GM19240 (cell line): ENCODE results near the gene DHRS7B.
"Not testable (repeated sequence)": the region's sequence is repeated elsewhere in the genome, so short reads cannot be mapped to it uniquely, and the experiment has no call there.

Experiments
- DNase-seq: peaks from one replicate; pipeline ENCODE4 v3.0.0; 2011; ENCODE audit warnings: low spot score; ENCODE audit not compliant: insufficient read length

The DHRS7B gene

DNA sequence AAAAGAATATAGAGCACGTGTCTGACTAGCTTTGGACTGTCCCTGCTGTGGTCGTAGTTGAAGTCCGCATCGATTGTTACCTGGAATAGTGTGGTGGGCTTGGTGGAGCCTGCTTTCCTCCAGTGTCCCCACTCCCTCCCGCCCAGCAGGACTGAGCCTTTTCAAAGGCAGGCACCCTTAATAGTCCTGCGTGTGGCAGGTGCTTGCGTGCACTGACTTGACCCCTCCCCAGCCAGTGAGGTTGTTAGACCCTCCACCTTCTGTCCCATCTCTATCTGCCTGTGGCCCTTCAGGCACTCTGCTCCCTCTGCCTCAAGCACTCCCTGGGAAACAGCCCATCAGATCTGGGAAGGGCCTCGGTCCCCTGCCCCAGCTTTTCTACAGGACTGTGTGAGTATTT, 50.6 kb downstream of the DHRS7B start:
- no peak for DNase-seq

DNA sequence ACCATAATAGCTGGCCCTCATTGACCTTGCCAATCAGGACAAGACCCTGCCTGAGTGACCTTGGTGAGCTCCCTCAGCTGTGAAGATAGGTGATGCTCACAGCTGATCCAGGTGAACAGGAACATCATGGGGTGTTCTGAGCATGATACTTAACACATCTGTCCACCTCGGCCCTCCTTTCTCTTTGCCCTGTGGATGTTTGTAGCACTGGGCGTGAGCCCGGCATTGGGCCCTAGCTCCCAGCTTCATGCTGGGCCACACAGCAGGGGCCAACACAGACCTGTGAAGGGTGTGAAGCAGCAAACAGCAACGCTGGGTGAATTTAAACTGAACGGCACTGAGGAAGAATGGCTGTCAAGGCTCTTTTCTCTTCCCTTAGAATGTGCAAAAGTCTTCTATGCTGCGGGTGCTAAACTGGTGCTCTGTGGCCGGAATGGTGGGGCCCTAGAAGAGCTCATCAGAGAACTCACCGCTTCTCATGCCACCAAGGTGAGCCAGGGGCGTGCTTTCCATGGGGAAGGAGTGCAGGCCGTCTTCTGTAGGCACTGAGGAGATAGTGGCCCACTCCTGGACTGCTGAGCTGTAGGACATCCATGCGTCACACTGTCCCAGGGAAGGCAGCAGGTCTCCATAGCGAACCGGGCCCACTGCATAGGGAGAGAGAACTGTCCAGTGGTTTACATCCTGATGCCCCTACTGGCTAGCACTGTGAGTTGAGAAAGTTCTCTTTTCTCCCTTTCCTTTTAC, 51.3 kb downstream of the DHRS7B start:
- no peak for DNase-seq

- no peak for DNase-seq
These were observed 56.7 kb downstream of the DHRS7B start for GRCh38 chr17:21183468-21183867.

DNA sequence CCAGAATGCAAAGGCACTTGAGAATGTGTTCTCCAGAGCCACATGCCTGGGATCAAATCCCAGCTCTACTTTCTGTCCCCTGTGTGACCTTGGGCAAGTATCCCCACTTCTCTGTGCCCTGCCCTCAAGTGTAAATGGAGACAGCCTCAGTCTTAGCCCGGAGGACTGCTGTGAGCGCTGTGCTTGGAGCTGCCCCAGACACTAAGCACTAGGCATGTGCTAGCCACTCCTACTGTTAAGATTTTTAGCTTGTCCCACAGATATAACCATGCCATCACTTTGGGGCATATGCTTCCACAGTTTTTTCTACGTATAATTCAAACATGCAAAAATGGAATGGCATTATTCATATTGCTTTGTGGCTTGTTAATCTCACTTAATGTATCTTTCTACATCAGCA, 57.8 kb downstream of the DHRS7B start:
- DNase-seq, result no peak

DNA sequence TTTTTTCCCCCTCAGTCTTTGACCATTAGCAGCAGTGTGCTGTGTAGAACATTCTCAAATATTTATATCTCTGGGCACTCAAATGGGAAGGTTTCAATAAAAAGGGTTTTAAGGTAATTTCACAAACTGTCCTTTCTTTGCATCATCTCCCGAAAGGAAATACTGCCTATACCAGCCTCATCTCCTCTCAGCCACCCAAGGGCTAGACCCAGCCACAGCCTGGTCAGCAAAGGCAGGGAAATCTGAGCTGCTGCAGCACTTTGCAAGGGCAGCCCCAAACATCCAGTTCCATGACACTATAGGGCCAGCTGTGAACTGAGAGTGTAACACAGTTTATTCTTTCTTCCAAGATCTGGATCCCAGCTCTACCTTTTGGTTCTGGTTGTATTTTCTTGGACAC, 58.3 kb downstream of the DHRS7B start:
- DNase-seq, result no peak

DNA sequence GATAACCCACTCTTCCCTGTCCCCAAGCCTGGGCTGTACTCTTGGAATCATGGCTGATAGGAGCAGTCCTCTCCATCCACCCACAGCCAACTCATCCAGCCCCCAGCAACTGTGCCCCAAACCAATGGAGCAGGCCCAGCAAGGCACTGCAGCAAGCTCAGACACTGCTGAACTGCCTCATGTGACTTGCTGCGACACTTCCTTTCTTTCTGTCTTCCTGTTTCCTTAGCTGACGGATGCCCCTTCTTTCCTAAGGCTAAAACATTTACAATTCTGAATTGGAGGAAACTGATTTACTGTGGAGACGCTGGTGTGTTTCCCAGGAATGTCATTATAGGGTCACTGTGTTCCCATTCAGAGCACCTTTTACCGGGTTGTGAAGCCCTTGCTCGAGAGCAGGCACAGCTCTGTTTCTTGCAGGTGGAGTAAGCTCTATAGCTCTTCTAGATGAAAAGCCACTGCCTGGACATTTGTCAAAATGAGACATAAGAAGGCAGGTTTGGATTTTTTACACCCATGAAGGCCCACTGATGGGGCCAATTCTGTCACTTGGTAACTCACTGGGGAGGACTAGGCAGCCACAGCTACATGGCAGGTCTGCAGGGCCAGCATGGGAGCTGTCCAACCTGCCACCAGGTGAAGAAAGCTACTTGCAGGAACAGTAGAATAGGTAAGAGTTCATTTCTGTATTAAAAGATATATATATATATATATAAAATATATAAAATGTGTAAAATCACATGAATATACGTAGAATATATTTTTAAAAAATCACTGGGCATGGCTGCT, 59.8 kb downstream of the DHRS7B start:
- no peak for DNase-seq

DNA sequence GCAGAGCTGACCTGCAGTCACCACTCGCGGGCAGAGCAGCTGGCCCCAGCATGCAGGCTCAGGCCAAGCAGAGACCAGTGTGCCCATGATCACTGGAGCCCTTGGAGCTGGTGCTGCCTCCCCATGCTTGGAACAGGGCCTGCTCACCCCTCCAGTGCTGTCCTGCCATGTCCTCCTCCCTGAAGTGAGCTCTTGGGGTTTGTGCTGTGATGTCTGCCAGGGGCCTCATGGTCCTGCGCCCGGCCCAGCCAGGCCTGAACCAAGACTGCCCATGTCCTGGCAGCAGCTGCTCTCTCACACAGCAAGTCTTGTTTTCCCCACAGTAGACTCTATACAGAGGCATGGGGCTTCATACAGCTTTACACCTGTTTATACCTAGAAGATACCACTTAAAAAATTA, 62.6 kb downstream of the DHRS7B start:
- no peak for DNase-seq

- no peak for DNase-seq
These were observed 63.3 kb downstream of the DHRS7B start for GRCh38 chr17:21190078-21190477.

GRCh38 chr17:21191698-21192097, 64.9 kb downstream of the DHRS7B start:
- no peak for DNase-seq

DNA sequence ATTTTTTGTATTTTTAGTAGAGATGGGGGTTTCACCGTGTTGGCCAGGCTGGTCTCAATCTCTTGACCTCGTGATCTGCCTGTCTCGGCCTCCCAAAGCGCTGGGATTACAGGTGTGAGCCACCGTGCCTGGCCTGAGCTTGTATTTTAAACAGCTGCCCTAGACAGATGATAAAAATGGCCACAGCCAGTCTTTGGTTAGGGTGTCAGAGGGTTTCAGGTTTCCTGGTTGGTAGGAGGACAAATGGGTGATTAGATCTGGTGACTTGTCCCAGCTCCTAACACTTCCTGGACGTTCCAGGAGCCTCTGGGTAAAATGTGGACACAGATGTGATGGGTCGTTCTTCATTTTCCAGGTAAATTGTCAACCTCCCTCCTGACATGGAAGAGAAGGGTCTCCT, 65.7 kb downstream of the DHRS7B start:
- DNase-seq, result not testable (repeated sequence)

DNA sequence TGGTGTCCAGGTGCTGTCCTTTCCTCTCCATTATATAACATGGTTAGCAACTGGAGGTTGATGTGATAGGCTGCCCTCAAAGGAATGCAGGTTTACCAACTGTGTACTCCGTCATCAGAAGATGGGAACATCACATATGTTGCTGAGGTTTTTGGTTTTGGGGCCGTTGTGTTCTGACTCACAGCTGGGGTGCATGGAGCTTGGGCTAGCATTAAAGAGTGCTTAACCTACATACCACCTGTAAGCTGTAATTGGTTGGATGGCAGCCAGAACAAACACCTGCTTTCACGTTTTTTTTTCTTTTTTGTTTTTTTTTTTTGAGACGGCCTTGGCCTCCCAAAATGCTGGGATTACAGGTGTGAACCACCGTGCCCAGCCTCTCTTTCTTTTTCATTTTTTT, 66.3 kb downstream of the DHRS7B start:
- no peak for DNase-seq

GRCh38 chr17:21194226-21194625, 67.5 kb downstream of the DHRS7B start:
- DNase-seq, result no peak

DNA sequence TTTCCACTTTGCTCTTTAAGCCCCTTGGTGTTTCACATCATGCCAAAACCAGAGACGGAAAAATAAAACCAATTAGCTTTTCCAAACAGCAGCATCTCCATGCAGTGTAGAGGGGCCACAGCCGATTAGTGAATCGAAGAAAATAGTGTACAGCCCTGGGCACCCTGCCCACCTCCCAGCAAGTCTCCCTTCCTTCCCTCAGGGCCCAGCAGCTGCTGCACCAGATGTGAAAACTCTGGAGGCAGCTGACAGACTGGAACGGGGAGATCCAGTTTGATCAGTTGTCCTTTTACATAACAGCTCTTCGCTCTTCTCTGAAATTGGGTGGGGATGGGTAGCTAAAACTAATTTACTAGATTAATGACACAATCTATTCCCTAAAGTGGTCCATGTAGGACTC, 67.9 kb downstream of the DHRS7B start:
- no peak for DNase-seq

DNA sequence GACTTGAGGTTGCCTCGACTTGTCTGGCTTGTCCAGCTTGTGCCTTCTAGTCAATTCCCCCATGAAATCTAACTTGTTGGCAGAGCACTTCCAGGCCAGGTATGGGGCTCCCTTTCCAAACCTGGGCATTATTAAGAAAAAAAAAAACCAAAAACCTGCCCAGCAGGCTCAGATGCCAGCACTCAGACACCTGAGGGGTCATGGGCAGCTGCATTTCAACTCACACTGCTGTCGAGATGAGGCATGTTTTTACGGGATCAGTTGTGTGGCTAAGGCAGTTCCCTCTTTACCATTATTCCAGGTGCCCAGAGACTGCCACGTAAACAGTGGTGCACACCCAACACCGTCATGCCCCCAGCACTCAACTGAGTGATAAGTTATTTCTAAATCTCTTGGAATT, 69.4 kb downstream of the DHRS7B start:
- no peak for DNase-seq

GRCh38 chr17:21198411-21198810, 71.6 kb downstream of the DHRS7B start:
- DNase-seq, result no peak

GRCh38 chr17:21199311-21199710, 72.5 kb downstream of the DHRS7B start:
- no peak for DNase-seq

GRCh38 chr17:21199856-21200255, 73.1 kb downstream of the DHRS7B start:
- no peak for DNase-seq

GRCh38 chr17:21200590-21201297, 74.0 kb downstream of the DHRS7B start:
- DNase-seq, result no peak

DNA sequence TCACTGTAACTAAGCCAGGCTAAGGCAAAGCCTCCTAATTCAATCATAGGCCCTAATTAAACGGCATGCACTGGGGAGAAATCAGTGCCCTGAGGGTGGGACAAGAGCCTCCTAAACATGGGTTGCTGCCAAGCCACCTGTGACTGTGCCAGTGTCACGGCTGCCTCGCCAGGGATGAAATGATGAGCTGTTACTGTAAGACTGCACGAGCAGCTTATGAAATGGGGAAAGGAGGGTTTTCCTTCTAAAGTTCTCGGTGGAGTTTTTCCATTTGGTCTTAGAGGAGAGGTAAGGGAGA, 74.5 kb downstream of the DHRS7B start:
- no peak for DNase-seq

DNA sequence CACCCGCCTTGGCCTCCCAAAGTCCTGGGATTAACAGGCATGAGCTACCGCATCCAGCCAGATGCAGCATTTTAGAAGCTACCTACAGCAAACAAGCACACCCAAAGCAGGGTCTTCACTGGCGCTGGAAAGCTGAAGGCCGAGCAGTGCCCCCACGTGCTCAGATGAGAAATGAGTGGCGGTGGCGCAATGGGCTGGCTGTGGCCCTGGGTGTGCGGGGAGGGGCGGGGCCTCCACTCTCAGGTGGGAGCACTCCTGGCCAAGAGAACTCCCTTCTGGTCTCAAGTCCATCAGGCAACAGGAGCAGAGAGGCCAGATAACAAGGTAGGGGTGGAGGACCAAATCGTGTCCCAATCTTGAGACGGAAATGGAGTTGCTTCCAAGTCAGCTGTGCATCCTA, 75.1 kb downstream of the DHRS7B start:
- DNase-seq, result no peak

DNA sequence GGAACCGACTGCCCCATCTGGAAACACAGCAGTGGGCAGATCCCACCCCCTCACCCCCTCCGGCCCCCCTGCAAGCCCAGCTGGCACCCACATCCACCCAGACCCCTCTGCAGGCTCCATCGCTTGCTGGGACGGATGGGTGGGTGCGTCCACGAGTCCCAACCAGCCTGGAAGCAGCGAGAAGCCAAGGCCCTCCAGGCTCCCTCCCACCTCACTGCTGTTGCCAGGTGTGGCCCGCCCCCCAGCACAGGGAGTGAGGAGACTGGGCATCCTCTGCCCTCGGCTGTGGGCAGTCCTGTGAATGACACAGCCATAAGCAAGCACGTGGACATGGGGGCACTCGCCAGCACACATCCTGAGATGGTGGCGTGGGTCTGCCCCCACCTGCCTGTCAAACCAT, 75.7 kb downstream of the DHRS7B start:
- no peak for DNase-seq

DNA sequence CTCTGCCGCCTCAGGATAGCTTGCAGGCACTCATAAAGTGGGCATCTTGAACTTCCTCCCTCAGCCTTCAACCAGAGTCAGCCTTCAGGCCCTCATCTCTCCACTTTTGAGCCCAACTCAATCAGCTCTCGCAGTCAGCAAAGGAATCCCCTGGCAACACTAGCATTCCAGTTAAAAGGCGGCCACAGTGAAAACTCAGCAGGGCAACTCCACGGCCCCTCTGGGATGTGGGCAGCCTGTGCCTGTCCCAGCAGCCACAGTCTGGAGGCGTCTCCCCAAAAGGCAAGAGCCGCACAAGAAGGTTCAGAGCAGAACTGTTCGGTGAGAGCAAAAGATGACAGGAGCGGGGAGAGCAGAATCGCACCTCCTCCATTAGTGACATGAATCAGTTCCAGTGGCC, 78.2 kb downstream of the DHRS7B start:
- no peak for DNase-seq

DNA sequence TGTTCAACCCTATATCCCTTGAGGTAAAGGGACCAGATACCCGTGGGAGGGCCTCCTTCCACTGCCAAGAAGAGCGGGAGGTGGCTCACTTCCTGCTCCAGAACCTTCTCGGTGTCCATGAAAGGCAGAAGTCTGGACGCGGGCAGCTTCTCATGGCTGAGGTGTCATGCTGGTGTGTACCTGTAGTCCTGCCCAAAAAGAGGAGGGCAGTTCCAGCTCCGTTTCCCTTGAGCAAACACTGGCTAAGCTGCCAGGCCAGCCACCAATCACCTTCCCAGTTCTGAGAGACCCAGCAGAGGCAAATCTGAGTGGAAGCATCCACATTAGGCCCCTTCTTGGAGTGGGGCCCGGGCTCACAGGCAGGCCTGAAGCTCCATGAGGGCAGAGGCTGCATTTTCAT, 81.6 kb downstream of the DHRS7B start:
- no peak for DNase-seq
